Mammary epithelial cell (primary cell): Measurements from ENCODE around the gene AGPS.

Source experiments
- EZH2 ChIP-seq: IDR thresholded peaks from 2 replicates; pipeline ENCODE4 v1.6.1; 2012; ENCODE audit warnings: low read length, inconsistent platforms, borderline replicate concordance
- TF ChIP-seq, protein P1 (sequence below), 2 donors: IDR thresholded peaks in 1 of 2; conservative IDR thresholded peaks in 1 of 2; 2 replicates each; pipeline ENCODE4 v1.5.1; 2011 to 2012; ENCODE audit warnings: inconsistent platforms in 2 of 2, low read length in 2 of 2, mild to moderate bottlenecking in 2 of 2, control low read depth in 1 of 2, low read depth in 1 of 2; ENCODE audit not compliant: insufficient read depth in 1 of 2; ENCODE audit errors: extremely low read depth in 1 of 2

DNA sequence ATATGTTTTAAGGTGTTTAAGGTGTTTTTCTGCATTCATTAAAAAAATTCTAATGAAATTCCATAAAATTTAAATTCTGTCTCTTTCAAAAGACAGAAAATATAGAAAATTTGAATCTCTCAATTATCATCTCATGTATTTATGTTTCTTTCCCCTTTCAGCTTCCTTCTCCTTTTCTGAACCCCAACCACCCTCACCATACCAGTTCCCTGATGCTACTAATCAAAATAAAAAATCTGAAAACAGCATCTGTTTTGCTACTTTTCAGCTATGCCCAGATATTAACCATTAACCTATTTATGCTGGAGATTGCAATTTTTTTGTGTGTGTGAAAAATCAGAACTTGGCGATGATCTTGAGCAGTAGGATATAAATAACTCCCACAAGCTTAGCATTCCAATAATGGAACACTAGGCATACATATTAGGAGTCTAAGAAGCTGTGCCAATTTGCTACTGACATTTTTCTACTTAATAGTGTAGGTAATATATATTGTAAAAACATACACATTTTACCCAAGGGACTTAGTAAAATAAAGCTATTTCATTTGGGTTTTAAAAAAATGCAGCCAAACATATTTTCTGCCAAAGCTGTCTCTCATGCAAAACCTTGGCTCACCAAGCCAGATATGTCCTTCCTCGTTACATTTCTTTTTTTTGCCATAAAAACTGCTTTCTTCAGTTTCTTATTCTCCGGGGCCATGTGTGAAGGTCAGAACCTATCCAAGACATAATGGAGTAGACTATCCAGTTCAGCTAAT lies 32.6 kb upstream of the AGPS start:
- TF ChIP-seq, protein P1, sequence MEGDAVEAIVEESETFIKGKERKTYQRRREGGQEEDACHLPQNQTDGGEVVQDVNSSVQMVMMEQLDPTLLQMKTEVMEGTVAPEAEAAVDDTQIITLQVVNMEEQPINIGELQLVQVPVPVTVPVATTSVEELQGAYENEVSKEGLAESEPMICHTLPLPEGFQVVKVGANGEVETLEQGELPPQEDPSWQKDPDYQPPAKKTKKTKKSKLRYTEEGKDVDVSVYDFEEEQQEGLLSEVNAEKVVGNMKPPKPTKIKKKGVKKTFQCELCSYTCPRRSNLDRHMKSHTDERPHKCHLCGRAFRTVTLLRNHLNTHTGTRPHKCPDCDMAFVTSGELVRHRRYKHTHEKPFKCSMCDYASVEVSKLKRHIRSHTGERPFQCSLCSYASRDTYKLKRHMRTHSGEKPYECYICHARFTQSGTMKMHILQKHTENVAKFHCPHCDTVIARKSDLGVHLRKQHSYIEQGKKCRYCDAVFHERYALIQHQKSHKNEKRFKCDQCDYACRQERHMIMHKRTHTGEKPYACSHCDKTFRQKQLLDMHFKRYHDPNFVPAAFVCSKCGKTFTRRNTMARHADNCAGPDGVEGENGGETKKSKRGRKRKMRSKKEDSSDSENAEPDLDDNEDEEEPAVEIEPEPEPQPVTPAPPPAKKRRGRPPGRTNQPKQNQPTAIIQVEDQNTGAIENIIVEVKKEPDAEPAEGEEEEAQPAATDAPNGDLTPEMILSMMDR (conservative IDR thresholded peaks at IDR 0.05 in 1 of 2, IDR thresholded peaks at IDR 0.05 in 1 of 2; ENCODE audit: extremely low read depth in 1 of 2, insufficient read depth in 1 of 2, low read depth in 1 of 2, low read length in 2 of 2): no peak
- TF ChIP-seq EZH2: no peak
